HG03159 (cell line): Measurements from ENCODE around the gene SLC38A9.
"Not testable (repeated sequence)": the region's sequence is repeated elsewhere in the genome, so short reads cannot be mapped to it uniquely, and the experiment has no call there.

Experiments used
- ATAC-seq: cut with Tn5 transposase; IDR thresholded peaks from one replicate; pipeline ENCODE4 v1.9.1; 2021; ENCODE audit warnings: mild to moderate bottlenecking, moderate library complexity; ENCODE audit not compliant: unreplicated experiment

The SLC38A9 gene

GRCh38 chr5:55712023-55712859 is at the start of gene SLC38A9:
Gene SLC38A9 (minus strand): TSS chr5:55712324. CDS start chr5:55697958, 14,366 bp downstream.
- ATAC-seq: peak; percentile 100

- not testable (repeated sequence) for ATAC-seq
Observed at GRCh38 chr5:55761721-55762120, 49.6 kb upstream of the SLC38A9 start.

- no peak for ATAC-seq
Observed at GRCh38 chr5:55758714-55759113, 46.6 kb upstream of the SLC38A9 start.

GRCh38 chr5:55758231-55758630 is 46.1 kb upstream of the SLC38A9 start:
- no peak for ATAC-seq

- no peak for ATAC-seq
Observed at GRCh38 chr5:55750499-55750898, 38.4 kb upstream of the SLC38A9 start.

GRCh38 chr5:55750063-55750462 is 37.9 kb upstream of the SLC38A9 start:
- ATAC-seq: no peak

- ATAC-seq: no peak
Observed at GRCh38 chr5:55749387-55749786, 37.3 kb upstream of the SLC38A9 start.

GRCh38 chr5:55747778-55748318 is 35.7 kb upstream of the SLC38A9 start:
- ATAC-seq: no peak

- no peak for ATAC-seq
Observed at GRCh38 chr5:55742778-55743177, 30.7 kb upstream of the SLC38A9 start.

GRCh38 chr5:55737793-55738192 is 25.7 kb upstream of the SLC38A9 start, which contains the start of gene DDX4:
Gene DDX4 (plus strand): TSS chr5:55738061. CDS start chr5:55738964, 903 bp downstream.
- ATAC-seq: no peak

- ATAC-seq: no peak
Observed at GRCh38 chr5:55734658-55735057, 22.5 kb upstream of the SLC38A9 start.

GRCh38 chr5:55732585-55732984 is 20.5 kb upstream of the SLC38A9 start:
- no peak for ATAC-seq

- no peak for ATAC-seq
Observed at GRCh38 chr5:55731848-55732247, 19.7 kb upstream of the SLC38A9 start.

- no peak for ATAC-seq
Observed at GRCh38 chr5:55724281-55724680, 12.2 kb upstream of the SLC38A9 start.

- ATAC-seq: no peak
Observed at GRCh38 chr5:55720188-55720703, 8.1 kb upstream of the SLC38A9 start.

- not testable (repeated sequence) for ATAC-seq
Observed at GRCh38 chr5:55719026-55719425, 6.9 kb upstream of the SLC38A9 start.

- no peak for ATAC-seq
Observed at GRCh38 chr5:55715519-55716078, 3.5 kb upstream of the SLC38A9 start.

GRCh38 chr5:55714749-55715148 is 2.6 kb upstream of the SLC38A9 start:
- no peak for ATAC-seq

GRCh38 chr5:55714339-55714738 is 2.2 kb upstream of the SLC38A9 start:
- ATAC-seq: no peak

- no peak for ATAC-seq
Observed at GRCh38 chr5:55713871-55714270, 1.7 kb upstream of the SLC38A9 start.

GRCh38 chr5:55711507-55712022 is 559 bp downstream of the SLC38A9 start:
- peak; percentile 3 for ATAC-seq

- ATAC-seq: no peak
Observed at GRCh38 chr5:55708732-55709131, 3.4 kb downstream of the SLC38A9 start.
